IMR-90 (cell line): Measurements from ENCODE around the gene MYPN. TPM values are rescaled to one million over a fixed set of nuclear protein-coding genes. Genes with fewer than 3 reads are reported as not detected.
A peak's percentile ranks its signal among the peaks of the same experiment; 100 is the strongest.

Experiments used
- ATAC-seq: fragments of 200-7000 bp; cut with Tn5 transposase; 2 replicates; pipeline ENCODE4 v1.9.1; 2020; ENCODE audit warnings: low read depth, mild to moderate bottlenecking, moderate library complexity
- BruUV-seq: library from RNA; stranded (reverse); fragments of 400-500 nt; replicated peaks from 2 replicates; lab custom pipeline; 2021; lab: Mats Ljungman, UMichigan
- CTCF ChIA-PET: fragments of 300-600 bp; formaldehyde crosslinking; extraction: SDS; loops from one replicate; lab custom pipeline; 2021; ENCODE audit warnings: antibody characterized with exemption; lab: Yijun Ruan, JAX
- POLR2A ChIA-PET: fragments of 300-600 bp; sonication (Branson Sonifier 250); formaldehyde crosslinking; loops from one replicate; lab custom pipeline; 2022; ENCODE audit warnings: antibody characterized with exemption; ENCODE audit not compliant: unreplicated experiment; lab: Charles Lee
- DNase-seq: peaks from one replicate; pipeline ENCODE4 v3.0.0; 2013
- H2AFZ ChIP-seq: replicated peaks from 2 replicates; pipeline ENCODE3; 2013; ENCODE audit warnings: low read length, mild to moderate bottlenecking; ENCODE audit not compliant: poor library complexity
- H2AK5ac ChIP-seq: 2 replicates; pipeline ENCODE4 v1.6.1; 2013; ENCODE audit warnings: low read depth, low read length, inconsistent platforms
- H2AK9ac ChIP-seq: replicated peaks from 2 replicates; pipeline ENCODE3; 2013; ENCODE audit warnings: mild to moderate bottlenecking, low read depth, low read length, moderate library complexity; ENCODE audit not compliant: poor library complexity
- H2BK120ac ChIP-seq: 2 replicates; pipeline ENCODE4 v1.6.1; 2013; ENCODE audit warnings: low read depth, low read length, inconsistent platforms
- H2BK15ac ChIP-seq: 3 replicates; pipeline ENCODE4 v1.6.1; 2013; ENCODE audit warnings: low read depth, low read length, inconsistent platforms
- H2BK20ac ChIP-seq: 2 replicates; pipeline ENCODE4 v1.6.1; 2013; ENCODE audit warnings: low read depth, mild to moderate bottlenecking, inconsistent platforms, low read length, moderate library complexity
- H2BK5ac ChIP-seq: 2 replicates; pipeline ENCODE4 v1.6.1; 2013; ENCODE audit warnings: mild to moderate bottlenecking, low read depth, low read length, inconsistent platforms; ENCODE audit not compliant: poor library complexity, severe bottlenecking
- H3K14ac ChIP-seq: replicated peaks from 2 replicates; pipeline ENCODE4 v1.6.1; 2013; ENCODE audit warnings: low read depth, low read length, inconsistent platforms
- H3K18ac ChIP-seq: 2 replicates; pipeline ENCODE4 v1.6.1; 2013; ENCODE audit warnings: low read depth, low read length, control low read depth
- H3K23ac ChIP-seq: 2 replicates; pipeline ENCODE4 v1.6.1; 2013; ENCODE audit warnings: low read depth, low read length, inconsistent platforms
- H3K27ac ChIP-seq: 2 replicates; pipeline ENCODE4 v1.5.1; 2013; ENCODE audit warnings: mild to moderate bottlenecking, control low read depth, low read length; ENCODE audit not compliant: insufficient read depth
- H3K27me3 ChIP-seq: 2 replicates; pipeline ENCODE4 v1.6.1; 2013; ENCODE audit warnings: low read length; ENCODE audit not compliant: control insufficient read depth, insufficient read depth
- H3K36me3 ChIP-seq: 2 replicates; pipeline ENCODE4 v1.6.1; 2013; ENCODE audit warnings: low read length, mixed read lengths; ENCODE audit not compliant: control insufficient read depth, insufficient read depth
- H3K4ac ChIP-seq: 2 replicates; pipeline ENCODE4 v1.6.1; 2013; ENCODE audit warnings: low read depth, low read length, inconsistent platforms
- H3K4me1 ChIP-seq: 2 replicates; pipeline ENCODE4 v1.6.1; 2013; ENCODE audit warnings: low read length, mixed read lengths; ENCODE audit not compliant: control insufficient read depth, insufficient read depth
- H3K4me2 ChIP-seq: 2 replicates; pipeline ENCODE4 v1.6.1; 2013; ENCODE audit warnings: low read depth, mild to moderate bottlenecking, control low read depth, low read length, moderate library complexity
- H3K4me3 ChIP-seq: 2 replicates; pipeline ENCODE4 v1.5.1; 2013; ENCODE audit warnings: low read depth, mild to moderate bottlenecking, control low read depth, low read length, moderate library complexity; ENCODE audit not compliant: insufficient read depth
- H3K56ac ChIP-seq: 2 replicates; pipeline ENCODE4 v1.6.1; 2013; ENCODE audit warnings: low read length, inconsistent platforms; ENCODE audit not compliant: insufficient read depth; ENCODE audit errors: extremely low read depth
- H3K79me1 ChIP-seq, 2 experiments: 2 replicates each; pipeline ENCODE4 v1.6.1; 2013; ENCODE audit warnings: low read length in 2 of 2, inconsistent platforms in 1 of 2, low read depth in 1 of 2
- H3K9ac ChIP-seq: 2 replicates; pipeline ENCODE4 v1.6.1; 2013; ENCODE audit warnings: low read depth, low read length, control low read depth
- H3K9me1 ChIP-seq: 2 replicates; pipeline ENCODE4 v1.6.1; 2013; ENCODE audit warnings: low read length, inconsistent platforms; ENCODE audit not compliant: insufficient read depth
- H3K9me3 ChIP-seq: 2 replicates; pipeline ENCODE4 v1.6.1; 2013; ENCODE audit warnings: low read length; ENCODE audit not compliant: control insufficient read depth, insufficient read depth
- H4K20me1 ChIP-seq: 2 replicates; pipeline ENCODE4 v1.6.1; 2013; ENCODE audit warnings: low read length, inconsistent platforms; ENCODE audit not compliant: insufficient read depth
- H4K5ac ChIP-seq: 2 replicates; pipeline ENCODE4 v1.6.1; 2013; ENCODE audit warnings: mild to moderate bottlenecking, low read depth, low read length, control low read depth
- H4K8ac ChIP-seq, 2 experiments: 2 replicates each; pipeline ENCODE4 v1.6.1; 2013; ENCODE audit warnings: low read depth in 2 of 2, low read length in 2 of 2, control low read depth in 1 of 2, inconsistent platforms in 1 of 2
- H4K91ac ChIP-seq: 2 replicates; pipeline ENCODE4 v1.6.1; 2013; ENCODE audit warnings: low read depth, low read length, inconsistent platforms; ENCODE audit not compliant: insufficient read depth
- BHLHE40 ChIP-seq: fragments of 150-350 bp; IDR thresholded peaks from 2 replicates; pipeline ENCODE4 v1.6.1; 2016; ENCODE audit warnings: mild to moderate bottlenecking, low read depth, low read length
- CEBPB ChIP-seq: IDR thresholded peaks from 2 replicates; pipeline ENCODE4 v1.6.1; 2012; ENCODE audit warnings: low read depth, low read length, improper control_type of control experiment
- FOS ChIP-seq: fragments of 150-350 bp; IDR thresholded peaks from 2 replicates; pipeline ENCODE4 v1.6.1; 2016; ENCODE audit warnings: low read depth, low read length
- MAZ ChIP-seq: IDR thresholded peaks from 2 replicates; pipeline ENCODE4 v1.6.1; 2012; ENCODE audit warnings: low read depth, mild to moderate bottlenecking, low read length, improper control_type of control experiment, moderate library complexity, borderline replicate concordance
- MXI1 ChIP-seq: IDR thresholded peaks from 2 replicates; pipeline ENCODE4 v1.6.1; 2012; ENCODE audit warnings: low read depth, mild to moderate bottlenecking, low read length, moderate library complexity, borderline replicate concordance
- NFE2L2 ChIP-seq: fragments of 150-350 bp; IDR thresholded peaks from 2 replicates; pipeline ENCODE4 v1.6.1; 2016; ENCODE audit warnings: low read depth, mild to moderate bottlenecking, low read length
- POLR2A ChIP-seq: IDR thresholded peaks from 2 replicates; pipeline ENCODE4 v1.6.1; 2012; ENCODE audit warnings: mild to moderate bottlenecking, low read depth, low read length
- RAD21 ChIP-seq: IDR thresholded peaks from 2 replicates; pipeline ENCODE4 v1.6.1; 2012; ENCODE audit warnings: low read length, improper control_type of control experiment
- WGBS, 2 experiments: methylation state at CpG; one replicate each; pipeline versions ENCODE4 v1.1.5 to v1.1.7; 2013; ENCODE audit warnings: missing lambda C conversion rate in 2 of 2; ENCODE audit not compliant: insufficient read length in 1 of 2; ENCODE audit errors: extremely low coverage in 2 of 2; 5-methylcytosine and 5-hydroxymethylcytosine counted together
- dilution Hi-C: fragments of 300-500 bp; cut with HindIII; formaldehyde crosslinking; loops from one replicate; pipeline ENCODE4 v1.14.3; 2018; ENCODE audit warnings: low sequenced_read_pairs; ENCODE audit not compliant: unreplicated experiment
- in situ Hi-C: fragments of 300-500 bp; cut with MboI; formaldehyde crosslinking; loops from 3 replicates; pipeline ENCODE4 v1.14.3; 2019; ENCODE audit warnings: low sequenced_read_pairs, inconsistent platforms, mixed read lengths
- intact Hi-C: fragments of 100-400 bp; cut with micrococcal nuclease; formaldehyde crosslinking; loops from 2 replicates; pipeline ENCODE4 v1.10.0; 2022
- polyA plus RNA-seq, 3 experiments: library from polyadenylated mRNA; depleted of rRNA; stranded (reverse); fragments of >200 nt; gene quantifications; 2 replicates each; pipeline ENCODE4 v1.2.3, GENCODE V29; 2012; ENCODE audit warnings: low replicate concordance in 1 of 3
- total RNA-seq: library from RNA; depleted of rRNA; stranded (reverse); fragments of >200 nt; gene quantifications from 2 replicates; pipeline ENCODE4 v1.2.3, GENCODE V29; 2012
- TF ChIP-seq, protein P1 (sequence below): fragments of 150-350 bp; IDR thresholded peaks from 2 replicates; pipeline ENCODE4 v1.6.1; 2017; ENCODE audit warnings: mild to moderate bottlenecking, antibody characterized with exemption, low read length, low read depth

MYPN gene
- total and polyA plus RNA-seq, 2 of the 4 experiments (the other 2 are of a cell fraction), result 7.8 to 13.1 TPM

DNA sequence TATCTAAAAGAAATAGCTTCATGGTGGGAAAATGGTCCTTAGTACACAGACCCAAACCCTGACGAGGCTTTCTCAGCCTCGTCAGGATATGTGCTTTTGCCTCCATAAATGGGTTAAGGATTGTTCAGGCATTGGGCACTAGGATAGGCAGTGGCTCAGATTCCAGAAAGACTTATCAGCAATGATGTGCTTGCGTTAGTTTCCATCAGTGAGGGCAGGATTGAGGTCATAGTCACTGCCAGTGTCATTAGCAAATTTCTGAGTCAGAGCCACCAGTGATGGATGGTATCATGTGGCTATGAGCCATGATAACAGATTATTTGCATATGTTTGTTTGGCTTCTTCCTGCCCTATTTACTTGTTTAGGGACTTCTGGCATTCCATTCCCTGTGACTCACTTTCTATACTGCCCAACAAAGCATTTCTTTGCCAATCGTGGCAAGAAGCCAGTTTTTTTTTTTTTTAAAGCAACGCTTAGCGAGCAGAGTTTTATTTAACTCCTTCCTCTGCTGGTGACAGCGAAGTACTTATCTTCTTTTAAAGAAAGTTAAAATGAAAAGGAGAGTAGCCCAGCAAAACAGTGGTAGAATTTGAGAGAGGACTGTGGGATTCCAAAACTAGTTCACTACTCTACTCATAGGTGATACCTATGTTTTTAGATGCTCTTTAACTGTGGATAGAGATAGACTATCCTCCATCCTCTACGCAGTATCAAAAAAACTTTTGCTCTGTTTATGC lies 44.4 kb downstream of the MYPN start:
- Histone ChIP-seq H3K4ac (peak overlapping the region; percentile 97), H3K9ac (peak overlapping the region; percentile 48; the same call in 1 of the 2 replicates), H3K27ac (peak overlapping the region; percentile 86), H3K36me3 (no peaks in the 10 kb centered on the region; the same call in 1 of the 2 replicates), H2BK20ac (peak overlapping the region; percentile 96), H2BK120ac (peak overlapping the region; percentile 96), H3K4me1 (peaks cover 16% of the 10 kb centered on the region), H3K9me1 (peaks cover 17% of the 10 kb centered on the region), H3K4me3 (no peak overlapping the region), H2AFZ (peak overlapping the region; percentile 19), H3K23ac (peak overlapping the region; percentile 25), H3K56ac (peak overlapping the region; percentile 81), H3K79me1 (peaks cover 11 to 16% of the 10 kb centered on the region in 2 experiments; a peak in 3 of 4 replicates), H2AK5ac (0 out of 2 replicates have a peak overlapping the region, but pooled peaks have one; percentile 24), H3K14ac (peak overlapping the region; percentile 40), H2AK9ac (peak overlapping the region; percentile 71), H2BK15ac (peak overlapping the region; percentile 46), H3K4me2 (peak overlapping the region; percentile 73), H3K18ac (peak overlapping the region; percentile 74; the same call in 1 of the 2 replicates), H4K5ac (peak overlapping the region; percentile 74; the same call in 1 of the 2 replicates), H2BK5ac (peak overlapping the region; percentile 96), H4K8ac (peak overlapping the region; percentile 95 to 96), H3K9me3 (no peaks in the 10 kb centered on the region), H4K91ac (peak overlapping the region; percentile 91), H3K27me3 (no peaks in the 10 kb centered on the region), H4K20me1 (no peaks in the 10 kb centered on the region)
- ChIA-PET CTCF (interaction anchor here (1.9 kb wide), 1 partner anchor 66 kb away, joined by 7 read pairs; no protein-coding TSS in a partner anchor), POLR2A (no interaction called here)
- BruUV-seq, result no TSS peak
- WGBS, 2 experiments, result 0% methylated on average over 3 of the region's 8 CpGs; no CpG with 5 or more reads in 1 of the 2 experiments
- dilution Hi-C loops, result no loop called here
- intact Hi-C loops, result loop anchor here (1.0 kb wide), 1 partner anchor 17 kb away; no protein-coding TSS in a partner anchor
- in situ Hi-C loops, result loop anchor here (5.0 kb wide), 1 partner anchor 66 kb away; no protein-coding TSS in a partner anchor
- peak; percentile 86 for ATAC-seq
- peak; percentile 99 for DNase-seq
- peak; percentile 34 for TF ChIP-seq RAD21
- peak; percentile 45; the same call in 1 of the 2 replicates for TF ChIP-seq BHLHE40
- TF ChIP-seq FOS, result peak; percentile 97
- peak; percentile 86 for TF ChIP-seq CEBPB
- TF ChIP-seq, protein P1, sequence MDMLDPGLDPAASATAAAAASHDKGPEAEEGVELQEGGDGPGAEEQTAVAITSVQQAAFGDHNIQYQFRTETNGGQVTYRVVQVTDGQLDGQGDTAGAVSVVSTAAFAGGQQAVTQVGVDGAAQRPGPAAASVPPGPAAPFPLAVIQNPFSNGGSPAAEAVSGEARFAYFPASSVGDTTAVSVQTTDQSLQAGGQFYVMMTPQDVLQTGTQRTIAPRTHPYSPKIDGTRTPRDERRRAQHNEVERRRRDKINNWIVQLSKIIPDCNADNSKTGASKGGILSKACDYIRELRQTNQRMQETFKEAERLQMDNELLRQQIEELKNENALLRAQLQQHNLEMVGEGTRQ, result peak; percentile 61; the same call in 1 of the 2 replicates
- TF ChIP-seq POLR2A, result peak; percentile 73
- TF ChIP-seq MXI1, result no peak
- TF ChIP-seq MAZ, result no peak
- TF ChIP-seq NFE2L2, result 0 out of 2 replicates have a peak, but pooled peaks have one; percentile 37
